Measurements from ENCODE around the gene NOTUM. TPM values are rescaled to one million over a fixed set of nuclear protein-coding genes. Genes with fewer than 3 reads are reported as not detected.

Gene NOTUM
- total and polyA plus RNA-seq, 10 of the 15 experiments (the other 5 are each of a cell fraction or from before 2014, with no cell fraction given) = 0.04 to 0.13 TPM; not detected in 8

GRCh38 chr17:81998212-81998611, 37.2 kb upstream of the NOTUM start (continued):
- TF ChIP-seq, protein P1, sequence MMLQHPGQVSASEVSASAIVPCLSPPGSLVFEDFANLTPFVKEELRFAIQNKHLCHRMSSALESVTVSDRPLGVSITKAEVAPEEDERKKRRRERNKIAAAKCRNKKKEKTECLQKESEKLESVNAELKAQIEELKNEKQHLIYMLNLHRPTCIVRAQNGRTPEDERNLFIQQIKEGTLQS (IDR thresholded peaks at IDR 0.05; ENCODE audit: borderline replicate concordance, extremely low read depth, low read depth, low read length) = no peak
- no peak for TF ChIP-seq IKZF2 (IDR thresholded peaks at IDR 0.05)
- TF ChIP-seq, protein P2, sequence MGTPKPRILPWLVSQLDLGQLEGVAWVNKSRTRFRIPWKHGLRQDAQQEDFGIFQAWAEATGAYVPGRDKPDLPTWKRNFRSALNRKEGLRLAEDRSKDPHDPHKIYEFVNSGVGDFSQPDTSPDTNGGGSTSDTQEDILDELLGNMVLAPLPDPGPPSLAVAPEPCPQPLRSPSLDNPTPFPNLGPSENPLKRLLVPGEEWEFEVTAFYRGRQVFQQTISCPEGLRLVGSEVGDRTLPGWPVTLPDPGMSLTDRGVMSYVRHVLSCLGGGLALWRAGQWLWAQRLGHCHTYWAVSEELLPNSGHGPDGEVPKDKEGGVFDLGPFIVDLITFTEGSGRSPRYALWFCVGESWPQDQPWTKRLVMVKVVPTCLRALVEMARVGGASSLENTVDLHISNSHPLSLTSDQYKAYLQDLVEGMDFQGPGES (IDR thresholded peaks at IDR 0.05) = no peak

GRCh38 chr17:81996757-81997441, 35.9 kb upstream of the NOTUM start:
- RAD21 ChIA-PET (ENCODE audit: unreplicated experiment) = interaction anchor here (1.0 kb wide), 1 partner anchor 26 kb away, joined by 3 read pairs; the partner anchor contains the start of genes CENPX and LRRC45
- no peaks in the 10 kb centered on the region for H3K79me2 ChIP-seq (ENCODE audit: control insufficient read depth, insufficient read depth, low read length)
- intact Hi-C loops (cut with micrococcal nuclease; ENCODE audit: unreplicated experiment) (no loop called here), in situ Hi-C loops (cut with MboI) (no loop called here)
- POLR2A ChIA-PET = interaction anchor here (0.7 kb wide), 1 partner anchor 8 kb away, joined by 3 read pairs; no protein-coding TSS in a partner anchor
- H3K4me3 ChIP-seq = no peak overlapping the region
- ATAC-seq (no peak), FAIRE-seq (no peak), DNase-seq (ENCODE audit: low read depth, low spot score) (no peak)
- H3K27ac ChIP-seq (ENCODE audit: control insufficient read depth, insufficient read depth) = no peak overlapping the region
- WGBS (ENCODE audit: insufficient coverage, insufficient replicate concordance, low lambda C conversion rate, missing lambda C conversion rate) = 91% methylated on average over 27 of the region's 30 CpGs
- no peak overlapping the region for H3K9ac ChIP-seq (ENCODE audit: control insufficient read depth, insufficient read depth, low read length)
- no peaks in the 10 kb centered on the region for H3K9me3 ChIP-seq (replicated peaks; ENCODE audit: control insufficient read depth, insufficient read depth, low read length)
- H3K4me2 ChIP-seq (ENCODE audit: control insufficient read depth, insufficient read depth) = no peak overlapping the region
- TSS peak; percentile 26 for BruUV-seq (replicated peaks)
- peaks cover 0 to 3% of the 10 kb centered on the region in 2 experiments; a peak in 3 of 4 replicates for H3K36me3 ChIP-seq (ENCODE audit: control insufficient read depth in 2 of 2, insufficient read depth in 2 of 2, low read length in 1 of 2)
- no peak overlapping the region for H2AFZ ChIP-seq (ENCODE audit: control insufficient read depth, low read depth, low read length)
- CTCF ChIA-PET = interaction anchor here (0.6 to 0.7 kb wide), 2 partner anchors 181 to 189 kb away, joined by 3 to 4 read pairs; no protein-coding TSS in a partner anchor
- no peaks in the 10 kb centered on the region for H3K27me3 ChIP-seq (replicated peaks in 1 of 2; ENCODE audit: control insufficient read depth in 2 of 2, insufficient read depth in 2 of 2, low read length in 1 of 2)
- TF ChIP-seq NR2C1 (IDR thresholded peaks at IDR 0.05) = no peak
- no peak for TF ChIP-seq CBX5 (IDR thresholded peaks at IDR 0.05; ENCODE audit: low read depth)
- 0 out of 2 replicates have a peak, but pooled peaks have one; percentile 20 for TF ChIP-seq POLR2A (IDR thresholded peaks at IDR 0.05; ENCODE audit: low read depth, low read length)
- TF ChIP-seq TAF1 (IDR thresholded peaks at IDR 0.05; ENCODE audit: borderline replicate concordance, low read depth, low read length) = no peak
- no peaks in the 10 kb centered on the region for H3K4me1 ChIP-seq (ENCODE audit: control insufficient read depth, insufficient read depth, low read length)
- H4K20me1 ChIP-seq (ENCODE audit: control insufficient read depth, insufficient read depth) = no peaks in the 10 kb centered on the region
- SMC1A ChIA-PET (ENCODE audit: uncharacterized antibody, unreplicated experiment) = interaction anchor here (0.6 kb wide), 2 partner anchors 42 to 345 kb away, joined by 3 to 4 read pairs; no protein-coding TSS in a partner anchor
